Natural killer cell treated with Interleukin-12 subunit alpha and Interleukin-12 subunit beta and Interleukin-15 and Interleukin-18, amount 100 ng/mL, for 72 hours (primary cell): ENCODE results near the gene OR4D2. TPM values are rescaled to one million over a fixed set of nuclear protein-coding genes. Genes with fewer than 3 reads are reported as not detected.

Experiments used
- ATAC-seq, 2 donors: fragments of 150-1000 bp; cut with Tn5 transposase in 1 of 2; sonication (Bioruptor Pico), chemical (Tn5 transposase) in 1 of 2; 2 replicates each; pipeline ENCODE4 v1.10.0; 2021
- DNase-seq: peaks from one replicate; pipeline ENCODE4 v3.0.0; 2022; ENCODE audit warnings: low spot score
- H3K27ac Mint-ChIP-seq, 2 donors: 1 replicate in 1 of 2; 2 replicates in 1 of 2; pipeline ENCODE4 v1.8.0; 2022; ENCODE audit warnings: mixed read lengths in 2 of 2, mild to moderate bottlenecking in 1 of 2, moderate library complexity in 1 of 2
- H3K27me3 Mint-ChIP-seq, 2 donors: 1 replicate in 1 of 2; 2 replicates in 1 of 2; pipeline ENCODE4 v1.8.0; 2022; ENCODE audit warnings: mixed read lengths in 2 of 2
- H3K36me3 Mint-ChIP-seq: one replicate; pipeline ENCODE4 v1.8.0; 2022; ENCODE audit warnings: mixed read lengths
- H3K4me1 Mint-ChIP-seq, 2 donors: 1 replicate in 1 of 2; 2 replicates in 1 of 2; pipeline ENCODE4 v1.8.0; 2022; ENCODE audit warnings: low read depth in 2 of 2, mixed read lengths in 2 of 2, mild to moderate bottlenecking in 1 of 2
- H3K4me3 Mint-ChIP-seq: one replicate; pipeline ENCODE4 v1.8.0; 2022; ENCODE audit warnings: mixed read lengths
- H3K9me3 Mint-ChIP-seq: 2 replicates; pipeline ENCODE4 v1.8.0; 2022; ENCODE audit warnings: mixed read lengths
- total RNA-seq, 2 donors: library from RNA; stranded (reverse); gene quantifications; one replicate each; pipeline ENCODE4 v1.2.3, GENCODE V29; 2022

OR4D2 gene
- total RNA-seq, 2 donors from 2014 or later = not detected

GRCh38 chr17:58153046-58153445 is 13.7 kb upstream of the OR4D2 start:
- no peaks in the 10 kb centered on the region for H3K27me3 Mint-ChIP-seq
- ATAC-seq = peak; percentile 62 to 77
- H3K9me3 Mint-ChIP-seq = no peaks in the 10 kb centered on the region
- peaks cover 31 to 40% of the 10 kb centered on the region in 2 donors for H3K4me1 Mint-ChIP-seq
- DNase-seq = no peak
- H3K27ac Mint-ChIP-seq = peak overlapping the region; percentile 60 to 89
- no peaks in the 10 kb centered on the region for H3K36me3 Mint-ChIP-seq
- H3K4me3 Mint-ChIP-seq = peak overlapping the region; percentile 40

GRCh38 chr17:58153671-58154070 is 13.1 kb upstream of the OR4D2 start:
- H3K36me3 Mint-ChIP-seq = no peaks in the 10 kb centered on the region
- no peaks in the 10 kb centered on the region for H3K9me3 Mint-ChIP-seq
- peak overlapping the region; percentile 40 for H3K4me3 Mint-ChIP-seq
- ATAC-seq = no peak
- no peaks in the 10 kb centered on the region for H3K27me3 Mint-ChIP-seq
- no peak for DNase-seq
- H3K27ac Mint-ChIP-seq = peak overlapping the region; percentile 60 to 89
- peaks cover 31 to 40% of the 10 kb centered on the region in 2 donors for H3K4me1 Mint-ChIP-seq

- ATAC-seq = peak; percentile 92 to 95
- peak overlapping the region; percentile 61 to 76 for H3K27ac Mint-ChIP-seq
- peaks cover 3% of the 10 kb centered on the region for H3K9me3 Mint-ChIP-seq
Measured at GRCh38 chr17:58156839-58157803, 9.7 kb upstream of the OR4D2 start.

GRCh38 chr17:58158181-58158580 is 8.6 kb upstream of the OR4D2 start:
- ATAC-seq = no peak
- Mint-ChIP-seq H3K4me3 (no peak overlapping the region), H3K9me3 (peaks cover 3% of the 10 kb centered on the region)

More at GRCh38 chr17:58156839-58157803, 9.7 kb upstream of the OR4D2 start:
- peak overlapping the region; percentile 95 for H3K4me3 Mint-ChIP-seq
- H3K36me3 Mint-ChIP-seq = no peaks in the 10 kb centered on the region
- H3K27me3 Mint-ChIP-seq = no peaks in the 10 kb centered on the region
- peak; percentile 82 for DNase-seq
- peaks cover 34 to 40% of the 10 kb centered on the region in 2 donors for H3K4me1 Mint-ChIP-seq

GRCh38 chr17:58161566-58161965 is 5.2 kb upstream of the OR4D2 start:
- Mint-ChIP-seq H3K36me3 (no peaks in the 10 kb centered on the region), H3K4me1 (peaks cover 10 to 12% of the 10 kb centered on the region in 2 donors), H3K27ac (no peak overlapping the region), H3K9me3 (peaks cover 3% of the 10 kb centered on the region), H3K27me3 (peaks cover 0 to 2% of the 10 kb centered on the region in 2 donors), H3K4me3 (no peak overlapping the region)
- DNase-seq (no peak), ATAC-seq (no peak)

More at GRCh38 chr17:58158181-58158580, 8.6 kb upstream of the OR4D2 start:
- Mint-ChIP-seq H3K27me3 (no peaks in the 10 kb centered on the region), H3K36me3 (no peaks in the 10 kb centered on the region), H3K27ac (no peak overlapping the region), H3K4me1 (peaks cover 26 to 31% of the 10 kb centered on the region in 2 donors)
- DNase-seq = no peak

- no peak for DNase-seq
- H3K27me3 Mint-ChIP-seq = peaks cover 0 to 2% of the 10 kb centered on the region in 2 donors
- H3K9me3 Mint-ChIP-seq = no peaks in the 10 kb centered on the region
- no peaks in the 10 kb centered on the region for H3K36me3 Mint-ChIP-seq
- H3K27ac Mint-ChIP-seq = no peak overlapping the region
- no peak for ATAC-seq
- H3K4me3 Mint-ChIP-seq = no peak overlapping the region
- H3K4me1 Mint-ChIP-seq = peaks cover 17 to 27% of the 10 kb centered on the region in 2 donors
Measured at GRCh38 chr17:58165981-58166380, 801 bp upstream of the OR4D2 start.

- H3K9me3 Mint-ChIP-seq = no peaks in the 10 kb centered on the region
- peak overlapping the region; percentile 13 for H3K4me3 Mint-ChIP-seq
- peaks cover 24 to 40% of the 10 kb centered on the region in 2 donors for H3K4me1 Mint-ChIP-seq
- no peaks in the 10 kb centered on the region for H3K36me3 Mint-ChIP-seq
- ATAC-seq = no peak
- peaks cover 3 to 9% of the 10 kb centered on the region in 2 donors for H3K27me3 Mint-ChIP-seq
- DNase-seq = no peak
- H3K27ac Mint-ChIP-seq = peak overlapping the region in 1 of 2 donors; percentile 64
Measured at GRCh38 chr17:58170622-58171021, 3.8 kb downstream of the OR4D2 start.

GRCh38 chr17:58172369-58173071 is 5.7 kb downstream of the OR4D2 start:
- Mint-ChIP-seq H3K9me3 (no peaks in the 10 kb centered on the region), H3K27me3 (peaks cover 6 to 20% of the 10 kb centered on the region in 2 donors), H3K27ac (peak overlapping the region in 1 of 2 donors; percentile 75), H3K4me3 (no peak overlapping the region), H3K36me3 (no peaks in the 10 kb centered on the region), H3K4me1 (peaks cover 24 to 35% of the 10 kb centered on the region in 2 donors)
- DNase-seq = no peak
- peak; percentile 52 to 66 for ATAC-seq

- H3K36me3 Mint-ChIP-seq = no peaks in the 10 kb centered on the region
- ATAC-seq (no peak), DNase-seq (no peak)
- peaks cover 18 to 26% of the 10 kb centered on the region in 2 donors for H3K4me1 Mint-ChIP-seq
- H3K4me3 Mint-ChIP-seq = no peak overlapping the region
- peaks cover 6 to 20% of the 10 kb centered on the region in 2 donors for H3K27me3 Mint-ChIP-seq
- no peak overlapping the region for H3K27ac Mint-ChIP-seq
- H3K9me3 Mint-ChIP-seq = no peaks in the 10 kb centered on the region
Measured at GRCh38 chr17:58174871-58175270, 8.1 kb downstream of the OR4D2 start.

GRCh38 chr17:58176200-58176599 is 9.4 kb downstream of the OR4D2 start:
- H3K27me3 Mint-ChIP-seq = peaks cover 6 to 20% of the 10 kb centered on the region in 2 donors
- H3K4me3 Mint-ChIP-seq = no peak overlapping the region
- H3K27ac Mint-ChIP-seq = no peak overlapping the region
- no peaks in the 10 kb centered on the region for H3K36me3 Mint-ChIP-seq
- peaks cover 7 to 16% of the 10 kb centered on the region in 2 donors for H3K4me1 Mint-ChIP-seq
- DNase-seq = no peak
- H3K9me3 Mint-ChIP-seq = no peaks in the 10 kb centered on the region
- ATAC-seq = no peak

- H3K9me3 Mint-ChIP-seq = no peaks in the 10 kb centered on the region
- H3K27me3 Mint-ChIP-seq = peaks cover 3 to 7% of the 10 kb centered on the region in 2 donors
- DNase-seq (no peak), ATAC-seq (no peak)
- no peak overlapping the region for H3K27ac Mint-ChIP-seq
- no peaks in the 10 kb centered on the region for H3K36me3 Mint-ChIP-seq
- no peak overlapping the region for H3K4me3 Mint-ChIP-seq
- peaks cover 3 to 8% of the 10 kb centered on the region in 2 donors for H3K4me1 Mint-ChIP-seq
Measured at GRCh38 chr17:58181796-58182195, 15.0 kb downstream of the OR4D2 start.

GRCh38 chr17:58183514-58183913 is 16.7 kb downstream of the OR4D2 start:
- DNase-seq (no peak), ATAC-seq (no peak)
- H3K27ac Mint-ChIP-seq = no peak overlapping the region
- H3K36me3 Mint-ChIP-seq = no peaks in the 10 kb centered on the region
- H3K4me3 Mint-ChIP-seq = no peak overlapping the region
- peaks cover 3 to 8% of the 10 kb centered on the region in 2 donors for H3K4me1 Mint-ChIP-seq
- H3K9me3 Mint-ChIP-seq = no peaks in the 10 kb centered on the region
- peaks cover 7 to 8% of the 10 kb centered on the region in 2 donors for H3K27me3 Mint-ChIP-seq

- DNase-seq = no peak
- H3K36me3 Mint-ChIP-seq = no peaks in the 10 kb centered on the region
- H3K27me3 Mint-ChIP-seq = peaks cover 7 to 8% of the 10 kb centered on the region in 2 donors
- H3K4me1 Mint-ChIP-seq = peaks cover under 1 to 8% of the 10 kb centered on the region in 2 donors
- ATAC-seq = peak in 1 of 2 donors; percentile 31
- H3K9me3 Mint-ChIP-seq = no peaks in the 10 kb centered on the region
- no peak overlapping the region for H3K4me3 Mint-ChIP-seq
- H3K27ac Mint-ChIP-seq = no peak overlapping the region
Measured at GRCh38 chr17:58184308-58184985, 17.7 kb downstream of the OR4D2 start.
